Mesendoderm (in vitro differentiated cells): ENCODE data around the gene CMTM3.

Experiments used
- DNase-seq: peaks from one replicate; pipeline ENCODE4 v3.0.0; 2013
- H2AK5ac ChIP-seq: 2 replicates; pipeline ENCODE4 v1.6.1; 2013; ENCODE audit warnings: low read length, inconsistent platforms
- H2BK120ac ChIP-seq: 2 replicates; pipeline ENCODE4 v1.6.1; 2013; ENCODE audit warnings: low read depth, mild to moderate bottlenecking, low read length, moderate library complexity, mixed read lengths
- H2BK15ac ChIP-seq: replicated peaks from 2 replicates; pipeline ENCODE4 v1.6.1; 2013; ENCODE audit warnings: low read depth, mild to moderate bottlenecking, moderate library complexity
- H2BK5ac ChIP-seq: 2 replicates; pipeline ENCODE4 v1.6.1; 2013; ENCODE audit warnings: low read length, inconsistent platforms
- H3K18ac ChIP-seq: 2 replicates; pipeline ENCODE4 v1.6.1; 2013; ENCODE audit warnings: mild to moderate bottlenecking, low read length, mixed read lengths
- H3K23ac ChIP-seq: one replicate; pipeline ENCODE4 v1.6.1; 2013; ENCODE audit warnings: low read length
- H3K27ac ChIP-seq: 2 replicates; pipeline ENCODE4 v1.5.1; 2013; ENCODE audit warnings: low read depth, mild to moderate bottlenecking, inconsistent platforms, low read length, moderate library complexity
- H3K27me3 ChIP-seq: 2 replicates; pipeline ENCODE4 v1.6.1; 2013; ENCODE audit warnings: low read length, control low read depth, mild to moderate bottlenecking, inconsistent platforms; ENCODE audit not compliant: insufficient read depth, poor library complexity
- H3K36me3 ChIP-seq: 2 replicates; pipeline ENCODE4 v1.6.1; 2013; ENCODE audit warnings: low read length, inconsistent platforms; ENCODE audit not compliant: control insufficient read depth, insufficient read depth
- H3K4ac ChIP-seq: one replicate; pipeline ENCODE4 v1.6.1; 2013; ENCODE audit warnings: low read depth, mild to moderate bottlenecking, low read length, moderate library complexity
- H3K4me1 ChIP-seq: 2 replicates; pipeline ENCODE4 v1.6.1; 2013; ENCODE audit warnings: low read depth, low read length, inconsistent platforms; ENCODE audit not compliant: control insufficient read depth
- H3K4me2 ChIP-seq: 2 replicates; pipeline ENCODE4 v1.6.1; 2013; ENCODE audit warnings: low read length
- H3K4me3 ChIP-seq: 2 replicates; pipeline ENCODE4 v1.5.1; 2013; ENCODE audit warnings: mild to moderate bottlenecking, low read length
- H3K56ac ChIP-seq: one replicate; pipeline ENCODE4 v1.6.1; 2013; ENCODE audit warnings: low read length
- H3K79me1 ChIP-seq: 2 replicates; pipeline ENCODE4 v1.6.1; 2013; ENCODE audit warnings: low read length, inconsistent platforms
- H3K79me2 ChIP-seq: 2 replicates; pipeline ENCODE4 v1.6.1; 2013; ENCODE audit warnings: mild to moderate bottlenecking, low read length; ENCODE audit not compliant: control insufficient read depth, insufficient read depth
- H3K9ac ChIP-seq: 2 replicates; pipeline ENCODE4 v1.6.1; 2013; ENCODE audit warnings: low read length, inconsistent platforms
- H4K5ac ChIP-seq: one replicate; pipeline ENCODE4 v1.6.1; 2013; ENCODE audit warnings: low read length
- H4K8ac ChIP-seq: one replicate; pipeline ENCODE4 v1.6.1; 2013; ENCODE audit warnings: low read depth, mild to moderate bottlenecking, control low read depth, low read length, moderate library complexity
- WGBS: extraction: QIAGEN DNeasy Blood & Tissue Kit; methylation state at CpG from one replicate; pipeline ENCODE4 v1.1.7; 2013; ENCODE audit warnings: low lambda C conversion rate, missing lambda C conversion rate; ENCODE audit not compliant: insufficient coverage; ENCODE audit errors: extremely low coverage; 5-methylcytosine and 5-hydroxymethylcytosine counted together

The CMTM3 gene

DNA sequence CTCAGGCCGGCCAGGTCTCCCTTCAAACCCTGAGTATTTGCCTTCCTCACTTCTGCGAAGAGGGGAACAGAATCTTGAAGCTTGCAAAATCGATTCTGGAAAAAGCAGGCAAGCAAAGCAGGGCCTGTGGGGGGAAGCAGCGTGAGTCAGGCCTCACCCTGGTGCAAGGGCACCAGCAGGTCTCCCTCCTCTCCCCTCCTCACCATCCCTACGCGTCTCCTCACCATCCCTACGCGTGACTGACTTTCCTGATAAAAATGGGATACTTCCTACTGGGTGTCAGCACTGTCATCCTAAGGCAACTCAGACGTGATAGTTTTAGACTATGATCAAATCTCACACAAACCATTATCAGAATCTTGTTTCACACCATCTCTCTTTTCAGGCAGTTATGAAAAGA lies 12.1 kb downstream of the CMTM3 start:
- no peak overlapping the region for H2BK120ac ChIP-seq
- peak; percentile 63 for DNase-seq
- no peaks in the 10 kb centered on the region for H3K79me2 ChIP-seq
- H3K4ac ChIP-seq = no peak overlapping the region
- no CpG with 5 or more reads among the region's 9 CpGs for WGBS
- H3K4me3 ChIP-seq = no peak overlapping the region
- H3K36me3 ChIP-seq = peaks cover 8% of the 10 kb centered on the region
- H3K27ac ChIP-seq = peak overlapping the region; percentile 57
- no peaks in the 10 kb centered on the region for H3K27me3 ChIP-seq
- peak overlapping the region; percentile 65 for H3K18ac ChIP-seq
- H3K23ac ChIP-seq = no peak overlapping the region
- no peak overlapping the region for H3K4me2 ChIP-seq
- H3K56ac ChIP-seq = peak overlapping the region; percentile 44
- H3K4me1 ChIP-seq = peaks cover 18% of the 10 kb centered on the region
- no peak overlapping the region for H2AK5ac ChIP-seq
- no peaks in the 10 kb centered on the region for H3K79me1 ChIP-seq
- H3K9ac ChIP-seq = peak overlapping the region; percentile 42
- no peak overlapping the region for H4K5ac ChIP-seq
- no peak overlapping the region for H2BK15ac ChIP-seq
- H2BK5ac ChIP-seq = peak overlapping the region; percentile 62
- no peak overlapping the region for H4K8ac ChIP-seq

DNA sequence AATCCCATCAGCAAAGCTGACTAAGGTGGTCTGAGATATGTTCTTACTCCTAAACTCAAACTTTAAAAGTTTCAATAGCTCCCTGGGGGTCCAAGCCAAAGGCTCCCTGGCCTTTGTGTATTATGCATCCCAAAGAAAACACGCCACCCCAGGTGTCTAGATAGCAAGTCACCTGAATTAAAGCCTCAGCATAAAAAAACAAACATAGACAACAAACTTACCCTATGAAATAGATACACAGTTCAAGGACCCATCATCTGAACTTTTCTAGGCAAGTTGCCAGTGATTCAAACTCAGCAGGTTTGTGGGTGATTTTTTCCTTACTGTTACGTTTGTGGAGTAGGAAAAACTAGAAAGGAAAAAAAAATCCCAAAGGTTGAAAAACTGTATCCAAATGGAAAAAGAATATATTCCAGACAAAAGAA lies 12.5 kb downstream of the CMTM3 start:
- Histone ChIP-seq H3K79me2 (no peaks in the 10 kb centered on the region), H3K36me3 (peaks cover 8% of the 10 kb centered on the region), H3K56ac (no peak overlapping the region), H3K79me1 (no peaks in the 10 kb centered on the region), H2BK15ac (no peak overlapping the region), H2AK5ac (no peak overlapping the region), H3K4me1 (peaks cover 18% of the 10 kb centered on the region), H3K27me3 (no peaks in the 10 kb centered on the region), H2BK120ac (no peak overlapping the region), H3K27ac (no peak overlapping the region), H3K23ac (no peak overlapping the region), H3K4me3 (no peak overlapping the region), H4K8ac (no peak overlapping the region), H3K4ac (no peak overlapping the region), H2BK5ac (no peak overlapping the region), H3K18ac (no peak overlapping the region), H4K5ac (no peak overlapping the region), H3K9ac (no peak overlapping the region), H3K4me2 (no peak overlapping the region)
- WGBS = no CpG with 5 or more reads among the region's 2 CpGs
- peak; percentile 52 for DNase-seq

DNA sequence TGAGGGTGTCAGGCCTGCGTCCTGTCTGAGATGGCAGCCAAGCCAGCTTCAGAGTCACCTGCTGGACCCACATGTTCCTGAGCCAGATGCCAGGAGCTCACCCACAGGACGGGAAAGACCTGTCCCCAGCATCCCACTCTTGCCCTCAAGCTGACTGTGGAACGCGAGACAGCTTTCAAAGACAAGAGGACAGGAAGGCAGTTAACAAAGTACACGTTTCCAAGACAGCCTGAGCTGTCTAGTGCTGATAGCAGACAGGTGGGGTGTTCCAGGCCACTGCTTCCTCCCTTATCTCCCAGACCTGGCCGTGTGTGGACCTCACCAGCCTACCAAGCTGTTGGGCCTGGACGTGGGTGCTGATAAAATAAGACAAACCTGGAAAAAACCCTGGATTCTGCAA lies 13.2 kb downstream of the CMTM3 start:
- H3K4me3 ChIP-seq = no peak overlapping the region
- no peak overlapping the region for H3K4me2 ChIP-seq
- H3K9ac ChIP-seq = no peak overlapping the region
- H3K27me3 ChIP-seq = no peaks in the 10 kb centered on the region
- no peak overlapping the region for H4K8ac ChIP-seq
- H3K4ac ChIP-seq = no peak overlapping the region
- H3K23ac ChIP-seq = no peak overlapping the region
- no peaks in the 10 kb centered on the region for H3K79me1 ChIP-seq
- peaks cover 5% of the 10 kb centered on the region for H3K36me3 ChIP-seq
- DNase-seq = peak; percentile 30
- H2AK5ac ChIP-seq = peak overlapping the region; percentile 89
- no peak overlapping the region for H3K18ac ChIP-seq
- H2BK5ac ChIP-seq = peak overlapping the region; percentile 59
- peaks cover 18% of the 10 kb centered on the region for H3K4me1 ChIP-seq
- H2BK15ac ChIP-seq = no peak overlapping the region
- peak overlapping the region; percentile 62 for H3K56ac ChIP-seq
- H4K5ac ChIP-seq = no peak overlapping the region
- peak overlapping the region; percentile 74 for H3K27ac ChIP-seq
- H3K79me2 ChIP-seq = no peaks in the 10 kb centered on the region
- no peak overlapping the region for H2BK120ac ChIP-seq
- no CpG with 5 or more reads among the region's 7 CpGs for WGBS

GRCh38 chr16:66618588-66619375 lies 14.3 kb downstream of the CMTM3 start:
- no peak overlapping the region for H3K23ac ChIP-seq
- H3K79me2 ChIP-seq = no peaks in the 10 kb centered on the region
- peak overlapping the region; percentile 40 for H2AK5ac ChIP-seq
- no peak overlapping the region for H2BK120ac ChIP-seq
- peak overlapping the region; percentile 19 for H3K4ac ChIP-seq
- H3K56ac ChIP-seq = peak overlapping the region; percentile 6
- H3K36me3 ChIP-seq = peaks cover 2% of the 10 kb centered on the region
- H3K27ac ChIP-seq = peak overlapping the region; percentile 22
- H3K4me2 ChIP-seq = no peak overlapping the region
- no peak overlapping the region for H2BK15ac ChIP-seq
- H3K18ac ChIP-seq = no peak overlapping the region
- H3K4me3 ChIP-seq = no peak overlapping the region
- peak overlapping the region; percentile 69 for H2BK5ac ChIP-seq
- H3K4me1 ChIP-seq = peaks cover 24% of the 10 kb centered on the region
- DNase-seq = peak; percentile 54
- H3K27me3 ChIP-seq = no peaks in the 10 kb centered on the region
- no CpG with 5 or more reads among the region's 10 CpGs for WGBS
- no peak overlapping the region for H3K9ac ChIP-seq
- no peak overlapping the region for H4K5ac ChIP-seq
- H3K79me1 ChIP-seq = no peaks in the 10 kb centered on the region
- H4K8ac ChIP-seq = no peak overlapping the region

GRCh38 chr16:66619534-66620428 lies 15.3 kb downstream of the CMTM3 start:
- H4K8ac ChIP-seq = no peak overlapping the region
- H3K36me3 ChIP-seq = no peaks in the 10 kb centered on the region
- H3K9ac ChIP-seq = no peak overlapping the region
- no peaks in the 10 kb centered on the region for H3K79me1 ChIP-seq
- H2BK15ac ChIP-seq = no peak overlapping the region
- H3K4ac ChIP-seq = no peak overlapping the region
- peak; percentile 66 for DNase-seq
- H3K18ac ChIP-seq = no peak overlapping the region
- H3K4me1 ChIP-seq = peaks cover 24% of the 10 kb centered on the region
- no peak overlapping the region for H2AK5ac ChIP-seq
- H3K56ac ChIP-seq = no peak overlapping the region
- H3K23ac ChIP-seq = no peak overlapping the region
- H3K4me2 ChIP-seq = no peak overlapping the region
- H3K27ac ChIP-seq = peak overlapping the region; percentile 15
- H3K79me2 ChIP-seq = no peaks in the 10 kb centered on the region
- no peak overlapping the region for H2BK120ac ChIP-seq
- no peak overlapping the region for H2BK5ac ChIP-seq
- no peaks in the 10 kb centered on the region for H3K27me3 ChIP-seq
- H4K5ac ChIP-seq = no peak overlapping the region
- WGBS = no CpG with 5 or more reads among the region's 12 CpGs
- no peak overlapping the region for H3K4me3 ChIP-seq
